GM03348 (cell line): ENCODE measurements around the gene UGT1A4.
A peak's percentile ranks its signal among the peaks of the same experiment; 100 is the strongest.

Source experiments
- DNase-seq: peaks from one replicate; pipeline ENCODE4 v3.0.0; 2012; ENCODE audit warnings: low spot score

The UGT1A4 gene

DNA sequence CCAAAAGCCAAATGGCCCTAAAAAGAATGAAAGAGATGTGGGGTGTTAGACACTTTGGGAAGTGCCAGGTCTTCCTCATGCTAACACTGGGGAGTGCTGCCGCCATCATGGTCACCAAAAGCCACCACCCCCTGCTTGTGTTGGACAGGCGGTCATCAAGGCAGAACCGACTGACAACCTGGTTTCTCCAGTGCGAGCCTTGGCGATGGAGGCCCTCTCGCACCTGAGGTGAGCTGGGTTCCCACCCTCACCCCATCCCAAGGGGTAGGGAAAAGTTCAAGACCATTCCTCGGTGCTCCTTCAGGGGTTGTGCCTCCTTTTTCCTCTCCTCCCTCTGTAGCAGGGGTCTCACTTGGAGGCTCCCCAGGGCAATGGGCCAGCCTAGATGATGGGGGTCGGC lies 93.2 kb downstream of the UGT1A4 start:
- no peak for DNase-seq

DNA sequence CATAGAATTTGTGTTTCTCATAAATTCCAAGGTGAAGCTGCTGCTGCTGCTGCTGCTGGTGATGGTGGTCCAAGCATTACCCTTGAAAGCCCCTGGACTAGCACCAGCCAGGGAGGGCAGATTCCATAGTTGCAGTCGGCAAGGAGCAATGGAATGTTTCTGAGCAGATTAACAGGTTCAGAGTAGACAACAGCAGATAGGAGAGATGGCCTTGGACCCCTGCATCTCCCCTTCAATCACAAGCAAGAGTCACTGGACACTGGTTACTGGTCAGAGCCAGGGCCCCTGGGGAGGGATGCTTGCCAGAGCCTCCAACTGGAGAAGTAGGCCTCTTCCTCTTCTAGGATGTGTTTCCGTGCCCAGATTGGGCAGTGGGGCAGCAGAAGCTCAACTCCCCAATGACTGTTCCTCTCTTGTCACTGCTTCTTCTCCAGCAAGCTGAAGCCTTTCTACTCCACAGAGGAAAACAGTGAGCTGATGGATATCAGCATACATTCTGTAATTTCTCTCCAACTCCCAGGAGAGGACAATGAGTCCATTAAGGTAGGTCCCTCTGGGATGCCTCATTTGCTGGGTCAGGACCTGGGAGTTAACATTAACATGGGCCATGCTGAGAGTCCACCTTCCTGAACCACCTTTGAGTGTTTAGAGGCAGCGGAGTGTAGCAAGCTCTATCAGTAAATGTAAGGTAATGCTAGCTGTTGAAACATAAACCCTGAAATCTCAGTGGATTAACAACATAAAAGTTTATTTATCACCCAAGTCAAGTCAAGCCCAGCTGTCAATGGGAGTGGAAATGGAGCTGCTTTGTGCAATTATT lies 94.9 kb downstream of the UGT1A4 start:
- DNase-seq = no peak

DNA sequence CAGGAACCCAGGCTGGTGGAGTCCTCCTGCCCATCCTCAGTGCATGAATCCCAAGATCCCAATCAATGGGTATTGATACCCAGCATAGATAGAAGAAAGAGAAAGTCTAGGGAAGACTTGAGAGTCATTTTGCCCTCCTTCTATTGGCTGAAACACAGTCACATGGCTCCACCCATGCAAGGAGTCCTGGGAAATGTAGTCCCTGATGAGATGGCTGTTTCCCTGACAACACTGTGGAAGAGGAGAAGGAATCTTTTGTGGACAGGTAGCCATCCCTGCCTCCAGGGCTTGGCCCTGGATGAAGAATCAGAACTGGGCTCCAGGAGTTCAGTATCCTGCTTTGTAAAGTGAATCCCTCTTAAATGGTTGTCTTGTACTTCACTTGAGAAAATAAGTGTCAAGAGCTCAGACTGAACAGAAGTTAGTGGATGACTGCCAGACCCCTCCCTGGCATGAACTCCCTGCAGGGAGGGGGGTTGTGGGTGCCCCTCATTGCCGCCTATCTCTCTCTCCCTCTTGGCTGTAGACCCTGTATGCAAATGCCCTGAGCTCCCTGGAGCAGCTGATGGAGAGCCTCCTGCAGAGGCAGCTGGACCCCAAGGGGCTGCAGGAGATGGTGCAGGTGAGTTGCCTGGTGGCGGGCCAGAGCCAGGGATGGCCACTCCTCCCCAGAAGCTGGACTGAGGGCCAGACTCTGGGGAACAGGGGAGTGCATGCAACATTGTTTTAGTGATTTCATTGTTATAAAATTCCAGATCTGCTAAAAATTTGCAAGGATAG lies 95.7 kb downstream of the UGT1A4 start:
- no peak for DNase-seq

DNA sequence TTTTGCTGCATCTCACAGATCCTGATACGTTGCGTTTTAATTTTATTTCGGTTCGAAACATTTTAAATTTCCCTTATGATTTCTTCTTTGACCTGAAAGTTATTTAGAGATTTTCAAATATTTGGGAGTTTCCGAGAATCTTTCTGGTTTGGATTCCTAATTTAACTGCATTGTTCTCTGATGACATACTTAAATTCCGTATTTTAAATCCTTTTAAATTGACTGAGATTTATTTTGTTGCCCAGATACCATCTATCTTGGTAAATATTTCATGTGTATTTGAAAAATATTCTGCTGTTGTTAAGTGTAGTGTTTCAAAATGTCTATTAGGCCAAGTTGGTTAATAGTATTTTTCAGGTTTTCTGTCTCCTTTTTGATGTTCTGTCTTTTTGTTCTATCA lies 97.3 kb downstream of the UGT1A4 start:
- DNase-seq = no peak

DNA sequence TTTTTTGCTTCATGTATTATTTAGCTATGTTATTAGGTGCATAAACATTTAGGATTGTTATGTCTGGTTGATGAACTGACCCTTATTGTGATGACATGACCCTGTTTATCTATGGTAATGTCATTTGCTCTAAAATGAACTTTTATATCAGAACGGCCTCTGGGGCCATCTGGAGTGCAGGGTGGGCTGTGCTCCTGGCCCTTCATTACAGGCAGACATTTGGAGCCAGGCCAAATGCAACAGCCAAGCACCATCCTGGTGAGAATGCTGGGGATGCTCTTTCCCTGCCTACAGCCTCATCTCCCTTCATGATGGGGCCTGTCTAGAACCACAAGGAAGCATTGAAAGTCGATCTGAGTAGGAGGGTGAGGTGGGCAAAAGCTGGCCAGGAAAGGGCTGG lies 97.8 kb downstream of the UGT1A4 start:
- no peak for DNase-seq

DNA sequence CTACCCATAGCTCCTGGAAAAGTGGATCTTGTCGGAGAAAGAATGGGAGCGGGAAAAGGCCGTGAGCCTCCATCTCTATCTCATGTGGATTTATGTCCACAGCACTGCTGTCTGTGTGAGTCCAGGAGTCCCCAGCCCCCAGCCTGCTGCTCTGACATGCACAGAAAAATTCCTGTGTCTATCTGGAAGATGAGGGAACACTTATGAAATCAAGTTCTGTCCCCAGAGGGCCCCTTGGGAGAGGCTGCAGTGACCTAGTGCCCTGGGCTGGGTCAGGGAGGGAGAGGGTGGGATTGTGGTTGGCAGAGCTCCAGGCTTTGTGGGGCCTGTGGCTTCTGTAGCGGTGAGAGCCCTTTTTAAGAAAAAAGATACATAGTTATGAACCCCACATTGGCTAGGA lies 98.2 kb downstream of the UGT1A4 start:
- DNase-seq = no peak

DNA sequence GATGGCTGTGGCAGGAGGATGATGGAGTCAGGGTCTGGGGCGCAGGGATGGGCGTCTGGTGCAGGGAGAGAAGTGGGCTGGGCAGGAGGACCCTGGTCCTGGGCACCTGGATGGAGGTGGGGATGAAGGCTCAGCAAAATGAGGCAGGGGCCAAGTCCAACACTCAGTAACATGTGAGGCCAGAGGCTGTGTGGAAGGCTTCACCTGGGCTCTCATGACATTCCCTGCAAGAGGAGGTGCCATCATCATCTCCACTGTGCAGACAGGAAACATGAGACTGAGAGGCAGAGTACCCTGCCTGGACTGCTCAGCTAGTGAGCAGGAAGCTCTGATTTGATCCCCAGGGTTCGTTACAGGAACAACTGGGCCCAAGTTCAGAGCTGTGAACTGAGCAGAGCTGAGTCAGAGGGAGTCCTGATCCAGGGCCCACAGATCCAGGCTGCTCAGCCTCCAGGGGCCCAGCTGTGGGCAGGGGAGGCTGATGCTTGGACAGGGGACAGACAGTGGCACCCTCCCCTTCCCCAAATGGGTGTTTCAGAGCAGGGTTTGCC lies 98.9 kb downstream of the UGT1A4 start:
- no peak for DNase-seq

DNA sequence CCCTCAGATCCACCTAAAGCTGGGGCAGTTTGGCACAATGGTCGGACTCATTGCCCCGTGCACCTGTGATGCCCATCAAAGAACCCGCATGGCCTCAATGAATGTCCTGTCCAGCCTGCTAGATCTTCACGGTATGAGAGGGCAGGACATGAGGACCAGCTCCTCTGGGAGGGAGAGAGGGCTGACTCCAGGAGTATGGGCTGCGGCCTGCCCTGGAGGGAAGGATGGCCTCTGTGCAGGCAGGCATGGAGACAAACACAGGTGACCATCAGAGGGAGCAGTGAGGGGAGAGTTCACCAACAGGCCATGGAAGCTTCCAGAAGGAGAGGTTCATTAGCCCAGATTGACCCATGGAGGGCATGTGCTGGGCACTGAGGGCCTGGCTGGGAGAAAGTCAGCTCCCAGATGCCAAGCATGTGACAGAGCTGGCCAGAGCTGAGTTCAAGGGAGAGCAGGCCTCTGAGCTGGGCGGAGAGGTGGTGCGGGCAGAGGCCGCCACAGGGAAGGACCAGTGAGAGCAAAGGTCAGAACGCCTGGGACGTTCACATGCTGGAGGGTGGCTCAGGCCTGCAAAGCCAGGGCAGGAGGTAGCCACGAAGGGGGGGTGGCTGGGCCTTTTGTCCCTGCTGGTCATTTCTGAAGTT lies 99.6 kb downstream of the UGT1A4 start:
- no peak for DNase-seq

DNA sequence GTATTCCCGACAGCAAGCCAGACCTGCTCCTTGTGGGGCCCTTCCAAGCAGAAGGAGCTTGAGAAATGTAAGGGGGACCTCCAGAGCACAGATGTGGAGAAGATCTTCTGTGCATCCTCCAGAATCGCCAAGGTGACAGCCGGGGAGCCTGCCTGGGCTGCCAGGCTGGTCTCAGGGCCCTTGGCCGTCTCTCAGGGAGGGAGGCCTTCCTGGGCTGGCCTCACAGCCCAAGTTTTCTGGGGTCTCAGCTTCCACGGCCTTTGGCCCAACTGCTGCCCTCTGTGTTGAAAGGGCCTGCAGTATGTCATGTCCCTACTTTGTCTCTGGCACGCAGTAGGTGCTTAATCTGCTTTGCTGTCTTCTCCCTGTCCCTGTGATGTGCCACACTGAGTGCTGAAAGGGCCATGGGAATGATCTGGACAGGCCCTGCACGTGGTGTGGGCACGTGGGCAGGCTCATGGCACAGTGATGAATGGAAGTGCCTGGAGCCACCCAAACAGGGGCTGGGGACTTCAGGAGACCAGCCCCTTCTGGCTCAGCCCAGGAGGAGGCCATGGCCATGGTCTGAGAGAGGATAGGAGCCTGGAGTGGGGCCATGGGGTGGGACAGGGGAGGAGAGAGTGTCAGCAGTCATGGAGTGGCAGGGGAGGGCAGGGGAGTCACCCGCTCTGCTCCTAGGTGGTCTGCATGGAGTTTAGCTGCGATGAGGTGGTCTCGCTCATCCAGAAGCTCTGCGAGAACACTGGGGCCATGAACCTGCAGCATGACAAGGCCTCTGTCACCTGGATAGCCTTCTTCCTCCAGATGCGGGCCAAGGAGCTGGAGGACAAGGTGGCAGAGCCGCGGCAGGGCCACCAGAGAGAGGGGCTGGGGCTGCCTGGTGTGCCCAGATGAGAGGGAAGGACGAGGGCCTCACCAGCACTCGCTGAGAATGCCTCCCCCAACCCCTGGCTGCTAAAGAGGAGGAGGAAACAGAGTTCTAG lies 100.4 kb downstream of the UGT1A4 start:
- DNase-seq = no peak

DNA sequence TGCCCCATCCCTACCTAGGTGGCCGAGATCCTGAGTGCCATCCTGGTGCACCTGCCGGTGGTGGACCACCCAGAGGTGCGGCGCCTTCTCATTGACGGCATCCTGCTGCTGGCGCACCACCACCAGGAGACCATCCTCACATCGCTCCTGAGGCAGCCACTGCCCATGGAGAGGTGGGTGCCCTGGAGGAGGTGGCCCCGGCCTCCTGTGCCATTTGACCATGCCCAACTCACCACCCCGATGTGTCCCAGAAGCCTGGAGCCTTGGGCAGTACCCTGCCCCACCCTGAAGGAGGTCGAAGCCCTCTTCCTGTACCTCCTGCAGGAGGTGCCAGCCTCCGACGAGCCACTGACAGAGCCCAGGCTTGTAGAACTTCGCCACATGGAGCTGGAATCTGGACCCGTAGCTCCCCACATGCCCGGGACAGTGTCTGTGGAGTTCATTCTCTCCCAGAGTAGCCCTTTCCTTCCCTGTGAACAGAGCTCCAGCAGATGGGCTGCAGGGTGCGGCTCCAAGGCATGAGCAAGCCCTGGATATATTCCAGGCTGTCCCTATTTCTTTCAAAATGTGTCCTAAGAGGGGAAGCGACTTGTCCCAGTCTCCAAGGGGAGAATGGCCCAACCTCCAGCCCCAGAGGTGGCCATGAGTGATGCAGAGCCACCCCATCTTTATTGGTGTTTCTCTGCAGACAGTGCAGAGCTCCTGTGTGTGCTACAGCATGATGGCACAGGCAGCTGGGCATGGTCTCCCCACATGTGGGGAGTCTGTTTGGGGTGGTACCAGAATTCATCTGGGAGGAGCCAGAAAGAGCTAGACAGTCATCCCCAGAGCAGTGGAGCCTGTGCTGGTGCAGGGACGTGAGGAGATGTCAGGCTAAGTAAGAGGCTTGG lies 101.6 kb downstream of the UGT1A4 start:
- peak; percentile 36 for DNase-seq

DNA sequence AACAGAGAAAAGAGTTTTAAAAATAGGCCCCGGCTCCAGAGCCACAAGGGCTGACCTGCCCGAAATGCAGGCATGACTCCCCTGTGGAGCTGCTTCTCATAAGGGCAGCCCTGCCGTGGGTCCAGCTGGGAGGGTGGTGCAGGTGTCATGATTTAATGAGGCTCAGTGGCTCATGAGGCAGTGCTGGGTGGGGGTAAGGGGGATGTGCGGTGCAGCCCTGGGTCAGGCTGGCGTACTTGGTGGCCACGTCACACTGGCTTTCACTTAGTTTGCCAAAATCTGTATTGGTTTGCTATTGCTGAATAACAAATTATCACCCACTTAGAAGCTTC lies 102.2 kb downstream of the UGT1A4 start:
- no peak for DNase-seq

DNA sequence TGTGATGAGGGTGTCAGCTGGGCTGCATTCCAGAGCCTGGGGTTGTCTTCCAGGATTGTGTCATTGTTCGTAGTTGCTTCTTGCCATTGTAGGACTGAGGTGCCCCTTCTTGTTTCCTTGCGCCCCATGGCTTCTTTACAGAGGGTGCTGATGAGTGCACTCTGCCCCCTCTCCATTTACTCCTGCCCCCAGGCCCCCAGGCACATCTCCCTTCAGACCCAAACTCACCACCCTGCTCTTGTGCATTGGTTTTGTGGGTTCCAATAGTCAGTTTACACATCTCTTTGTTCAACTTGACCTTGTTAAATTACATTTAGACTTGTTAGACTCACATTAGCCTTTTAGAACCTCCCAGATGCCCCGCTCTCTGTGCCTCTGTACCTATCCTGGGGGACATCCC lies 102.7 kb downstream of the UGT1A4 start:
- no peak for DNase-seq

DNA sequence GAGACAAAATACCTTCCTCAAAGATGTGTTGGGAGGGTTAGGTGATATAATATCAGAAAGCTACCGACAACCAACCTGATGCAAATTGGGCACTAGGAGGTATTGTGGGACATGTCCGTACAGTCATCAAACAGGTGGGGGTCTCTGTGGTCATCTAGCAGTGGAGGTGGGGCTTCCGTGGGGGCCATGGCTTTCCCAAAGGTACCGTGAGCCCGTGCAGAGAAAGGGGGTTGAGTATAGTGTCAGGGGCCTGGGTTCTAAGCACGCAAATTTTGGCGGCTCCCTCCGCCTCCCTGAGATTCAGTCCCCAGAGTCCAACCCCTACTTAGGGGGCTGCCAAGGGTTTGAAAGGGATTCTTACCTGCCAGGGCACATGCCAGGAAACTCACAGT lies 103.2 kb downstream of the UGT1A4 start:
- DNase-seq = no peak

DNA sequence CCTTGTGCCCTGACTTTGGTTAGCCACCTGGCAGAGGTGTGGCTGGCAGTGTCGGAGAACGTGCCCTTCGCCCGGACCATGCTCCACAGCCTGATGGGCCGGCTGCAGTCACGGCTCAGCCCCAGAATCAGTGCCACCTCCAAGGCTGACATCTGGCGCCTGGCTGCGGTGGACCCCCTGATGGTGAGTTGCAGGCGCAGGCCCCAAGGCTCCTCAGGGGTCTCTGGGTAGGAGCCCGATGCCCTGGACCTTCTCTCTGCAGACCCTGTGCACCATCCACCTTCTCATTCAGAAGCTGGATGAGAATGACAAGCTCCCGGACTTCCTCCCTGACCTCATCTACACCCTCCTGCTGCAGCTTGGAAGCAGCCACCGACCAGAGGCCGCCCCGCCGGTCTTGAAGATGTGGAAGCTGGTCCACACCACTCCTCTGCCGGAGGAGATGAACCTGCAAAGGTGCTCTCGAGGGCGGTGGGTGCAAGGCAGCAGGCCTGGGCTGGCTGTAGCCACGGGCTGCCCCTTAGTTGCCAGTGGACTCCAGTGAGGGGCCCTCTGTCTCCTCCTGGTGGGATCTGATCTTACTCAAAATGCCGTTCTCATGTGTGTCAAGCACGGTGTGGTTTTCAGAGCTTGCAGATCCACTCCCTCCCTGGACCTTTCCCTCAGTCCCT lies 103.7 kb downstream of the UGT1A4 start:
- no peak for DNase-seq
